Activated T-helper 17 cell treated with anti-CD3 and anti-CD28 coated beads, Interleukin-2, amount 50 U/mL, for 72 hours (primary cell): Measurements from ENCODE around the gene DNAH7. TPM values are rescaled to one million over a fixed set of nuclear protein-coding genes. Genes with fewer than 3 reads are reported as not detected.

Source experiments
- ATAC-seq: fragments of 150-1000 bp; cut with Tn5 transposase; replicated peaks from 2 replicates; pipeline ENCODE4 v1.10.0; 2021; ENCODE audit warnings: mild to moderate bottlenecking, moderate library complexity
- H3K27ac Mint-ChIP-seq: one replicate; pipeline ENCODE4 v1.8.0; 2022; ENCODE audit warnings: mixed read lengths
- H3K27me3 Mint-ChIP-seq: one replicate; pipeline ENCODE4 v1.8.0; 2022; ENCODE audit warnings: mixed read lengths
- H3K36me3 Mint-ChIP-seq: one replicate; pipeline ENCODE4 v1.8.0; 2022; ENCODE audit warnings: low read depth, mild to moderate bottlenecking, mixed read lengths
- H3K4me1 Mint-ChIP-seq: one replicate; pipeline ENCODE4 v1.8.0; 2022; ENCODE audit warnings: mixed read lengths
- H3K4me3 Mint-ChIP-seq: one replicate; pipeline ENCODE4 v1.8.0; 2022; ENCODE audit warnings: mild to moderate bottlenecking, mixed read lengths
- H3K9me3 Mint-ChIP-seq: one replicate; pipeline ENCODE4 v1.8.0; 2022; ENCODE audit warnings: mixed read lengths
- total RNA-seq, 2 donors: library from RNA; stranded (reverse); gene quantifications; one replicate each; pipeline ENCODE4 v1.2.3, GENCODE V29; 2022

Gene DNAH7
- total RNA-seq, 2 donors from 2014 or later, result not detected

- Mint-ChIP-seq H3K4me1 (no peaks in the 10 kb centered on the region), H3K27me3 (peaks cover 12% of the 10 kb centered on the region), H3K36me3 (no peaks in the 10 kb centered on the region), H3K27ac (no peak overlapping the region), H3K4me3 (no peak overlapping the region), H3K9me3 (no peaks in the 10 kb centered on the region)
- ATAC-seq, result no peak
Observed at GRCh38 chr2:195808189-195808588, 260.4 kb downstream of the DNAH7 start.

GRCh38 chr2:195805283-195805976 is 263.2 kb downstream of the DNAH7 start:
- Mint-ChIP-seq H3K9me3 (no peaks in the 10 kb centered on the region), H3K4me1 (no peaks in the 10 kb centered on the region), H3K27ac (no peak overlapping the region), H3K36me3 (no peaks in the 10 kb centered on the region), H3K4me3 (no peak overlapping the region), H3K27me3 (peaks cover 3% of the 10 kb centered on the region)
- no peak for ATAC-seq

GRCh38 chr2:195795879-195796278 is 272.8 kb downstream of the DNAH7 start:
- no peaks in the 10 kb centered on the region for H3K9me3 Mint-ChIP-seq
- ATAC-seq, result no peak
- H3K27ac Mint-ChIP-seq, result no peak overlapping the region
- H3K36me3 Mint-ChIP-seq, result no peaks in the 10 kb centered on the region
- no peaks in the 10 kb centered on the region for H3K4me1 Mint-ChIP-seq
- H3K27me3 Mint-ChIP-seq, result no peaks in the 10 kb centered on the region
- H3K4me3 Mint-ChIP-seq, result no peak overlapping the region

- no peak for ATAC-seq
- no peaks in the 10 kb centered on the region for H3K36me3 Mint-ChIP-seq
Observed at GRCh38 chr2:195793881-195794280, 274.8 kb downstream of the DNAH7 start.

GRCh38 chr2:195782156-195782555 is 286.5 kb downstream of the DNAH7 start:
- Mint-ChIP-seq H3K4me3 (no peak overlapping the region), H3K9me3 (no peaks in the 10 kb centered on the region), H3K27me3 (peaks cover 4% of the 10 kb centered on the region), H3K36me3 (no peaks in the 10 kb centered on the region), H3K4me1 (no peaks in the 10 kb centered on the region), H3K27ac (no peak overlapping the region)
- no peak for ATAC-seq

More at GRCh38 chr2:195793881-195794280, 274.8 kb downstream of the DNAH7 start:
- Mint-ChIP-seq H3K4me1 (no peaks in the 10 kb centered on the region), H3K27ac (no peak overlapping the region), H3K27me3 (no peaks in the 10 kb centered on the region), H3K9me3 (no peaks in the 10 kb centered on the region), H3K4me3 (no peak overlapping the region)

GRCh38 chr2:195779491-195779890 is 289.1 kb downstream of the DNAH7 start:
- Mint-ChIP-seq H3K27ac (no peak overlapping the region), H3K36me3 (no peaks in the 10 kb centered on the region), H3K4me3 (no peak overlapping the region), H3K27me3 (peaks cover 4% of the 10 kb centered on the region), H3K4me1 (no peaks in the 10 kb centered on the region), H3K9me3 (no peaks in the 10 kb centered on the region)
- no peak for ATAC-seq

- H3K36me3 Mint-ChIP-seq, result no peaks in the 10 kb centered on the region
- ATAC-seq, result no peak
Observed at GRCh38 chr2:195769975-195770374, 298.7 kb downstream of the DNAH7 start.

GRCh38 chr2:195768431-195768830 is 300.2 kb downstream of the DNAH7 start:
- Mint-ChIP-seq H3K27ac (no peak overlapping the region), H3K4me3 (no peak overlapping the region), H3K36me3 (no peaks in the 10 kb centered on the region), H3K27me3 (no peaks in the 10 kb centered on the region), H3K9me3 (peaks cover 7% of the 10 kb centered on the region), H3K4me1 (no peaks in the 10 kb centered on the region)
- no peak for ATAC-seq

More at GRCh38 chr2:195769975-195770374, 298.7 kb downstream of the DNAH7 start:
- peaks cover 4% of the 10 kb centered on the region for H3K9me3 Mint-ChIP-seq
- H3K27me3 Mint-ChIP-seq, result no peaks in the 10 kb centered on the region
- no peak overlapping the region for H3K27ac Mint-ChIP-seq
- no peak overlapping the region for H3K4me3 Mint-ChIP-seq
- H3K4me1 Mint-ChIP-seq, result no peaks in the 10 kb centered on the region

GRCh38 chr2:195766691-195767090 is 301.9 kb downstream of the DNAH7 start:
- H3K27me3 Mint-ChIP-seq, result no peaks in the 10 kb centered on the region
- H3K9me3 Mint-ChIP-seq, result peaks cover 19% of the 10 kb centered on the region
- H3K27ac Mint-ChIP-seq, result no peak overlapping the region
- H3K4me1 Mint-ChIP-seq, result no peaks in the 10 kb centered on the region
- H3K36me3 Mint-ChIP-seq, result no peaks in the 10 kb centered on the region
- no peak for ATAC-seq
- no peak overlapping the region for H3K4me3 Mint-ChIP-seq

GRCh38 chr2:195763866-195764265 is 304.8 kb downstream of the DNAH7 start:
- Mint-ChIP-seq H3K4me3 (no peak overlapping the region), H3K36me3 (no peaks in the 10 kb centered on the region), H3K27ac (no peak overlapping the region), H3K4me1 (no peaks in the 10 kb centered on the region), H3K9me3 (peaks cover 29% of the 10 kb centered on the region), H3K27me3 (no peaks in the 10 kb centered on the region)
- ATAC-seq, result no peak

- H3K4me3 Mint-ChIP-seq, result no peak overlapping the region
- no peak overlapping the region for H3K27ac Mint-ChIP-seq
- H3K4me1 Mint-ChIP-seq, result no peaks in the 10 kb centered on the region
- H3K27me3 Mint-ChIP-seq, result no peaks in the 10 kb centered on the region
- no peaks in the 10 kb centered on the region for H3K36me3 Mint-ChIP-seq
- no peak for ATAC-seq
- peaks cover 25% of the 10 kb centered on the region for H3K9me3 Mint-ChIP-seq
Observed at GRCh38 chr2:195759877-195760276, 308.8 kb downstream of the DNAH7 start.

GRCh38 chr2:195758846-195759245 is 309.8 kb downstream of the DNAH7 start:
- H3K4me1 Mint-ChIP-seq, result no peaks in the 10 kb centered on the region

GRCh38 chr2:195756218-195756942 is 312.3 kb downstream of the DNAH7 start:
- H3K9me3 Mint-ChIP-seq, result peaks cover 12% of the 10 kb centered on the region
- no peak overlapping the region for H3K4me3 Mint-ChIP-seq
- ATAC-seq, result no peak
- H3K4me1 Mint-ChIP-seq, result no peaks in the 10 kb centered on the region
- H3K27ac Mint-ChIP-seq, result no peak overlapping the region
- no peaks in the 10 kb centered on the region for H3K36me3 Mint-ChIP-seq
- no peaks in the 10 kb centered on the region for H3K27me3 Mint-ChIP-seq

More at GRCh38 chr2:195758846-195759245, 309.8 kb downstream of the DNAH7 start:
- no peak overlapping the region for H3K4me3 Mint-ChIP-seq
- H3K27ac Mint-ChIP-seq, result no peak overlapping the region
- ATAC-seq, result no peak
- no peaks in the 10 kb centered on the region for H3K27me3 Mint-ChIP-seq
- H3K9me3 Mint-ChIP-seq, result peaks cover 28% of the 10 kb centered on the region
- no peaks in the 10 kb centered on the region for H3K36me3 Mint-ChIP-seq

- Mint-ChIP-seq H3K27ac (no peak overlapping the region), H3K4me3 (no peak overlapping the region), H3K36me3 (peaks cover 74% of the 10 kb centered on the region), H3K4me1 (peaks cover 2% of the 10 kb centered on the region), H3K9me3 (no peaks in the 10 kb centered on the region), H3K27me3 (no peaks in the 10 kb centered on the region)
- no peak for ATAC-seq
Observed at GRCh38 chr2:195741191-195741590, 327.4 kb downstream of the DNAH7 start.
